Psoas muscle (tissue), 8 donors: Measurements from ENCODE around the gene CD68. TPM values are rescaled to one million over a fixed set of nuclear protein-coding genes. Genes with fewer than 3 reads are reported as not detected.

Experiments
- ATAC-seq, 4 donors: fragments of 200-7000 bp; cut with Tn5 transposase; one replicate each; pipeline ENCODE4 v1.9.1; 2020; ENCODE audit warnings: moderate library complexity in 3 of 4, mild to moderate bottlenecking in 2 of 4
- DNase-seq, 2 donors: peaks; one replicate each; pipeline ENCODE4 v3.0.0-alpha.2; 2020
- H3K27ac ChIP-seq: fragments of 200-600 bp; one replicate; pipeline ENCODE4 v1.8.0; 2022
- H3K27me3 ChIP-seq, 3 donors: fragments of 200-600 bp in 1 of 3; one replicate each; pipeline versions ENCODE4 v1.6.1 to v1.8.0; 2013 to 2022; ENCODE audit warnings: low read length in 2 of 3, mild to moderate bottlenecking in 2 of 3, moderate library complexity in 1 of 3; ENCODE audit not compliant: insufficient read depth in 3 of 3
- H3K36me3 ChIP-seq, 2 donors: fragments of 200-600 bp in 1 of 2; one replicate each; pipeline versions ENCODE4 v1.6.1 to v1.8.0; 2013 to 2022; ENCODE audit warnings: low read depth in 1 of 2, mild to moderate bottlenecking in 1 of 2, moderate library complexity in 1 of 2; ENCODE audit not compliant: insufficient read depth in 1 of 2
- H3K4me1 ChIP-seq: fragments of 200-600 bp; one replicate; pipeline ENCODE4 v1.8.0; 2022
- H3K4me3 ChIP-seq: fragments of 200-600 bp; one replicate; pipeline ENCODE4 v1.8.0; 2022; ENCODE audit warnings: mild to moderate bottlenecking
- H3K9me3 ChIP-seq: fragments of 200-600 bp; one replicate; pipeline ENCODE4 v1.8.0; 2022
- WGBS, 3 donors: extraction: QIAGEN DNeasy Blood & Tissue Kit; methylation state at CpG; one replicate each; pipeline versions ENCODE4 v1.1.6 to v1.1.7; 2013; 5-methylcytosine and 5-hydroxymethylcytosine counted together
- intact Hi-C, 2 donors: fragments of 100-400 bp; cut with DNase I; formaldehyde crosslinking; loops; one replicate each; pipeline versions ENCODE4 v1.11.0 to v1.14.2; 2022
- polyA plus RNA-seq, 3 donors: library from polyadenylated mRNA; stranded (reverse); fragments of 200-250 nt; gene quantifications; one replicate each; pipeline ENCODE4 v1.2.3, GENCODE V29; 2013
- total RNA-seq, 4 donors: library from RNA; stranded (reverse); fragmentation: NEBNext Ultra II Directional in 2 of 4; extraction: Animal tissue kit (Norgen Biotek cat#: 25700) in 2 of 4; gene quantifications; one replicate each; pipeline versions ENCODE4 v1.2.1 to v1.2.4, GENCODE V29; 2021 to 2023
- TF ChIP-seq, protein P1 (sequence below): fragments of 200-600 bp; IDR thresholded peaks from one replicate; pipeline ENCODE4 v1.8.0; 2022; ENCODE audit warnings: antibody characterized with exemption
- donor health status: healthy with polysubstance abuse.
- donor health status: DM: no; HTN: no; CAD: no; lungs with moderate emphysema.
- donor health status: Bipolar disorder and iron deficiency.
- donor health status: healthy.
- donor health status: DM: yes; HTN: yes; CAD: no.
- donor health status: DM: no; HTN: no; CAD: no.
- donor health status: DM: no; HTN: no; CAD: no.
- donor health status: DM: yes; HTN: yes; CAD: no.

Gene CD68
- total and polyA plus RNA-seq, 7 donors: 15.8 to 298 (median 21.8) TPM

GRCh38 chr17:7583253-7584109 is 4.0 kb downstream of the CD68 start, which contains the start of gene MPDU1:
TSS of gene MPDU1 (plus strand) at chr17:7583852. CDS start at chr17:7583863, 11 bp downstream.
- 13 to 15% (median 13%) methylated on average over 67 to 69 of the region's 69 CpGs for WGBS, 3 donors
- H3K4me1 ChIP-seq: peaks cover 42% of the 10 kb centered on the region
- peak within 1 kb of the TSS; percentile 78 for H3K4me3 ChIP-seq
- H3K36me3 ChIP-seq: peaks cover 0 to 32% of the 10 kb centered on the region in 2 donors
- intact Hi-C loops: loop anchor here in 1 of 2 donors (5.0 to 10.0 kb wide), 2 partner anchors 104 to 349 kb away; partner anchors contain the start of genes DVL2, PHF23, TP53 and WRAP53
- H3K27me3 ChIP-seq: no peaks in the 10 kb centered on the region
- DNase-seq (peak; percentile 98 to 99), ATAC-seq (peak; percentile 81 to 87 (median 82))
- peak within 1 kb of the TSS; percentile 89 for H3K27ac ChIP-seq
- H3K9me3 ChIP-seq: no peaks in the 10 kb centered on the region
- TF ChIP-seq, protein P1, sequence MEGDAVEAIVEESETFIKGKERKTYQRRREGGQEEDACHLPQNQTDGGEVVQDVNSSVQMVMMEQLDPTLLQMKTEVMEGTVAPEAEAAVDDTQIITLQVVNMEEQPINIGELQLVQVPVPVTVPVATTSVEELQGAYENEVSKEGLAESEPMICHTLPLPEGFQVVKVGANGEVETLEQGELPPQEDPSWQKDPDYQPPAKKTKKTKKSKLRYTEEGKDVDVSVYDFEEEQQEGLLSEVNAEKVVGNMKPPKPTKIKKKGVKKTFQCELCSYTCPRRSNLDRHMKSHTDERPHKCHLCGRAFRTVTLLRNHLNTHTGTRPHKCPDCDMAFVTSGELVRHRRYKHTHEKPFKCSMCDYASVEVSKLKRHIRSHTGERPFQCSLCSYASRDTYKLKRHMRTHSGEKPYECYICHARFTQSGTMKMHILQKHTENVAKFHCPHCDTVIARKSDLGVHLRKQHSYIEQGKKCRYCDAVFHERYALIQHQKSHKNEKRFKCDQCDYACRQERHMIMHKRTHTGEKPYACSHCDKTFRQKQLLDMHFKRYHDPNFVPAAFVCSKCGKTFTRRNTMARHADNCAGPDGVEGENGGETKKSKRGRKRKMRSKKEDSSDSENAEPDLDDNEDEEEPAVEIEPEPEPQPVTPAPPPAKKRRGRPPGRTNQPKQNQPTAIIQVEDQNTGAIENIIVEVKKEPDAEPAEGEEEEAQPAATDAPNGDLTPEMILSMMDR: no peak

GRCh38 chr17:7586673-7587419 is 7.4 kb downstream of the CD68 start:
- no peak overlapping the region for H3K27ac ChIP-seq
- no peak overlapping the region for H3K4me3 ChIP-seq
- H3K9me3 ChIP-seq: no peaks in the 10 kb centered on the region
- peaks cover 4 to 41% of the 10 kb centered on the region in 2 donors for H3K36me3 ChIP-seq
- TF ChIP-seq, protein P1: no peak
- peak in 1 of 2 donors; percentile 56 for DNase-seq
- ATAC-seq: no peak
- intact Hi-C loops: loop anchor here in 1 of 2 donors (10.0 kb wide), 1 partner anchor 352 kb away; the partner anchor contains the start of genes DVL2 and PHF23
- H3K27me3 ChIP-seq: no peaks in the 10 kb centered on the region
- peaks cover 54% of the 10 kb centered on the region for H3K4me1 ChIP-seq
- WGBS, 3 donors: 64 to 73% (median 66%) methylated on average over 9 of the region's 9 CpGs

DNA sequence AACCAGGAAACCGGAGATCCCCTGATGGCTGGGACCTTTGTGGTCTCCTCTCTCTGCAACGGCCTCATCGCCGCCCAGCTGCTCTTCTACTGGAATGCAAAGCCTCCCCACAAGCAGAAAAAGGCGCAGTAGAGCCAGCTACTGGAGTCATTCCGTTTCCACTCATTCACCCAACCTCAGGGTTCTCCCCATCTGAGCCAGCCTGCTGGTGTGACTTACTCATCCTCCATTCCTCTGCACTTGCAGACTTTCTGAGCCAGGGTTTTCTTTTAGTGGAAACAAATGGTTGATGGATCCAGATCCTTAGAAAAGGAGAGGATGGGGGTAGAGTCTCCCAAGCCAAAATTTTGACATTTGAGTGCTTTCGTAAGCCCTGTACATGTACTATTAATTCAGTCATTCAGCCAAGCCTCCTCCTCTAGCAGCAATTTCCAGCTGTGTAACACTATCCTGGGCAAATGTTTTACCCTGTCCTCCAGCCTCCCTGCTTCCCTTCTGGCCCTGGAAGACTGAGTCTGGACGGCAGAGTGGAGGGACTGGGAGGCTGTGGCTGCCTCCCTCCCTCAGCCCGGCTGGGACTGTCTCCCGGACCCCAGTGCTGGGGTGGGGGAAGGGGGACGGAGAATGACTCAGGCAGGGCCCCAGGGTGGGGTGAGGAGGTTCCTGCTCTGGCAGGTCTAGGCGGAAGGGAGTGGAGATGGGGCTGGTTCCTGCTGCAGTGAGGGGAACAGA is 8.1 kb downstream of the CD68 start:
- TF ChIP-seq, protein P1: no peak
- no peaks in the 10 kb centered on the region for H3K27me3 ChIP-seq
- no peaks in the 10 kb centered on the region for H3K9me3 ChIP-seq
- peaks cover 48% of the 10 kb centered on the region for H3K4me1 ChIP-seq
- DNase-seq: peak; percentile 25 to 48
- ATAC-seq: no peak
- H3K27ac ChIP-seq: peak overlapping the region; percentile 8
- intact Hi-C loops: loop anchor here in 1 of 2 donors (2.0 to 10.0 kb wide), 2 partner anchors 73 to 353 kb away; partner anchors contain the start of genes DVL2 and PHF23
- peaks cover 8 to 49% of the 10 kb centered on the region in 2 donors for H3K36me3 ChIP-seq
- WGBS, 3 donors: 61 to 66% (median 63%) methylated on average over 12 of the region's 12 CpGs
- no peak overlapping the region for H3K4me3 ChIP-seq

- H3K4me3 ChIP-seq: peak overlapping the region; percentile 58
- H3K27ac ChIP-seq: peak overlapping the region; percentile 69
- TF ChIP-seq, protein P1: no peak
- 57 to 71% (median 57%) methylated on average over 28 to 30 of the region's 30 CpGs for WGBS, 3 donors
- ATAC-seq: peak; percentile 0 to 3 (median 1)
- H3K9me3 ChIP-seq: no peaks in the 10 kb centered on the region
- H3K36me3 ChIP-seq: peaks cover 17 to 59% of the 10 kb centered on the region in 2 donors
- DNase-seq: peak in 1 of 2 donors; percentile 55
- no peaks in the 10 kb centered on the region for H3K27me3 ChIP-seq
- peaks cover 40% of the 10 kb centered on the region for H3K4me1 ChIP-seq
- intact Hi-C loops: loop anchor here in 1 of 2 donors (2.0 to 10.0 kb wide), 2 partner anchors 74 to 354 kb away; partner anchors contain the start of genes DVL2 and PHF23
Measured at GRCh38 chr17:7588553-7589203, 9.2 kb downstream of the CD68 start.
